ENCODE data around the gene COG1.
A peak's percentile ranks its signal among the peaks of the same experiment; 100 is the strongest.
"Not testable (repeated sequence)": the region's sequence is repeated elsewhere in the genome, so short reads cannot be mapped to it uniquely, and the experiment has no call there.

The COG1 gene

GRCh38 chr17:73192894-73193701, at the start of gene COG1:
COG1 (plus strand) TSS chr17:73193055; CDS start chr17:73193070, 15 bp downstream.
- FAIRE-seq: no peak

DNA sequence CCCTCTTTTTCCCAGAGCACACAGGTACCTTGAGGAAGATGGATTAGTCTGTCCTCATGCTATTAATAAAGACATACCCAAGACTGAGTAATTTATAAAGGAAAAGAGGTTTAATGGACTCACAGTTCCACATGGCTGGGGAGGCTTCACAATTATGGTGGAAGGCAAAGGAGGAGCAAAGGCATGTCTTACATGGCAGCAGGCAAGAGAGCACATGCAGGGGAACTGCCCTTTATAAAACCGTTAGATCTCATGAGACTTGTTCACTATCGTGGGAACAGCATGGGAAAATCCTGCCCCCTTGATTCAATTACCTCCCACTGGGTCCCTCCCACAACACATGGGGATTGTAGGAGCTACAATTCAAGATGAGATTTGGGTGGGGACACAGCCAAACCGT, 48.6 kb upstream of the COG1 start:
- FAIRE-seq: not testable (repeated sequence)

- FAIRE-seq: no peak
Measured at GRCh38 chr17:73145641-73146040, 47.2 kb upstream of the COG1 start.

GRCh38 chr17:73147791-73148190, 45.1 kb upstream of the COG1 start:
- not testable (repeated sequence) for FAIRE-seq

GRCh38 chr17:73148540-73149334, 44.1 kb upstream of the COG1 start:
- no peak for FAIRE-seq

GRCh38 chr17:73150622-73151300, 42.1 kb upstream of the COG1 start:
- FAIRE-seq: not testable (repeated sequence)

DNA sequence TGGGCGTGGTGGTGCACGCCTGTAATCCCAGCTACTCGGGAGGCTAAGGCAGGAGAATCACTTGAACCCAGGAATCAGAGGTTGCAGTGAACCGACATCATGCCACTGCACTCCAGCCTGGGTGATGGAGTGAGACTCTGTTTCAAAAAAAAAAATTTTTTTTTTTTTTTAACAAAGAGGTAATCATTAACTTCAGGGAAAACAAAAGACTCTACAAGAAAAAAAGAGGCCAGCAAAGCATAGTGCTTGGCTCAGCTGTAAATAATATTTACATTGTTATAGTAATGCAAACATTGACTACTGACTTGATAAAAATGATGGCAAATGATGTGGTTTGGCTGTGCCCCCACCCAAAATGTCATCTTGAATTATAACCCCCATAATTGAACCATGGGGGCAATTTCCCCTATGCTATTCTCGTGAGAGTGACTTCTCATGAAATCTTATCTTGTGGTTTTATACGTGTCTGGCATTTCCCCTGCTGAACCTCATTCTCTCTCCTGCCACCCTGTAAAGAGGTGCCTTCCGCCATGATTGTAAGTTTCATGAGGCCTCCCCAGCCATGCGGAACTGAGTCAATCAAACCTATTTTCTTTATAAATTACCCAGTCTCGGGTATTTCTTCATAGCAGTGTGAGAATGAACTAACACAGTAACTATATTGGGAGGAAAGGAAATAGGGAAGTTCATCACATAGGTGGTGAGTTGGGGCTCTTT, 40.8 kb upstream of the COG1 start:
- FAIRE-seq: peak; percentile 95

DNA sequence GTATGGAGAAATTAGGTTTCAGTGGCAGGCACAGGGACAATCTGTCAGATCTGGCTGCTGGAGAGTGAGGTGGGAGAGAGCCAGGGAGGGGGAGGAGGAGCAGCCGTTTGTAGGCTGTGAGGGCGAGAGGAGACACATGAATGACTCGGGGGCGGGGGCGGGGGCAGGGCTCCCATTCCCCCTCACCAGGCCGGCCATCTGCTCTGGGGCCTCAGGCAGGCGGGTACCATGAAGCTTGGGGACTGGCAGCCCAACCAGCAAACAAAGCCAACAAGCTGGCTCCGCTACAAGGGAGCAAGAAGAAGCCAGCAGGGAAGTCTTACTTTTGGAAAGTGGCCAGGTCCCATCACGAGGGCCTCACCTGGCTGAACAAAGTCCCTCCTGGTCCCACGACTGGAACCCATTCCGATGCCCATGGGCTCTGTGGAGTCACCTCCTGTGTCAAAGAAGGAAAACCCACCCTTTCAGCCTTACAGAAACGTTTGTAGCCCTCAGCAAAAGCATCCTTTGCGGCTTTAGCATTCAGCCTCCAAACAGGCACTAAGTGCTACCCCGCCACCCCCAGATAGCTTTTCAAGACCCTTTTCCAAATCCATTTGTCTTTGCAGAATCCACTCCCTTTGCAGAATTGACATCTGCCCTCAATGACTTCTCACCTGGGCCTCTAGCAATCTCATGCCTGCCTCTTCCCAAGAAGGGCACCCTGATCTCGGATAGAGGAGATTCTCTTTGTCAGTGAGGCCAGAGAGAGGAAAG, 37.3 kb upstream of the COG1 start:
- no peak for FAIRE-seq

- no peak for FAIRE-seq
Measured at GRCh38 chr17:73156166-73156840, 36.6 kb upstream of the COG1 start.

- no peak for FAIRE-seq
Measured at GRCh38 chr17:73156887-73157520, 35.9 kb upstream of the COG1 start.

DNA sequence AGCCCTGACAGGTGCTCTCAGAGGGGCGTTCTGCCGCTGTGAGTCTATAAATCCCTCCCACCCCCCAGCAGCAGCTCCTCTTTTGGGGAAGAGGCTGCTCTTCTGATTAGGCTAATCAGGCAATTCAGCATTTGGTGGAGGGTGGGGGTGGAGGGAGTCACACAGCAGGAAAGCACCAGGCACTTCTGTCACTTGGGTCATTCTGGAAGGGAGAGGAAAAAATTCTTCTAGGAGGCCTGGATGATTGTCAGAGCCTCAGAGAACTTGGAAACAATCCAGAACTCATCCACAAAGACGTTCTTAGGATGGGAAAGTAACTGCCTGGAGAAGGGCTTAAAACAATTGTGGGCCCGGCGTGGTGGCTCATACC, 35.3 kb upstream of the COG1 start:
- FAIRE-seq: no peak

GRCh38 chr17:73158133-73158532, 34.7 kb upstream of the COG1 start:
- no peak for FAIRE-seq

- FAIRE-seq: no peak
Measured at GRCh38 chr17:73160980-73161630, 31.8 kb upstream of the COG1 start.

DNA sequence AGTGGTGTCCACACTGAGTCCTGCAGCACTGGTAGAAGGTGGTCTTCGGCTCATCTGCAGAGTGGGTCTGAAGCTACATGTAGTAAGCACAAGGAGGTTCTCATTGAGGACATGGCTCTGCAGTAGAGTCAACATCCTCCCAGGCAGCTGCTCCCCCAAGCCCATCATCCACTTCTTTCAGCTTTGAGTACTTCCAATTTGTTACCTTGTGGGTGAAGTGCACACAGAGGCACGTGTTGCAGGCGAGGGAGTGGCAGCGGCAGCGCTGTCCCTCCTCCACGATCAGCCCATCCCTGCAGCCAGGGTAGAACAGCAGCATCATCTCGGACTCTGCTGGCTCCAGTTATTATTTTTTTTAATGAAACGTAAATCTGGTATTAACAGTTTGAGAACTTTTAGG, 29.8 kb upstream of the COG1 start:
- no peak for FAIRE-seq

GRCh38 chr17:73165616-73166404, 27.0 kb upstream of the COG1 start:
- FAIRE-seq: no peak

- no peak for FAIRE-seq
Measured at GRCh38 chr17:73166731-73167581, 25.9 kb upstream of the COG1 start.

DNA sequence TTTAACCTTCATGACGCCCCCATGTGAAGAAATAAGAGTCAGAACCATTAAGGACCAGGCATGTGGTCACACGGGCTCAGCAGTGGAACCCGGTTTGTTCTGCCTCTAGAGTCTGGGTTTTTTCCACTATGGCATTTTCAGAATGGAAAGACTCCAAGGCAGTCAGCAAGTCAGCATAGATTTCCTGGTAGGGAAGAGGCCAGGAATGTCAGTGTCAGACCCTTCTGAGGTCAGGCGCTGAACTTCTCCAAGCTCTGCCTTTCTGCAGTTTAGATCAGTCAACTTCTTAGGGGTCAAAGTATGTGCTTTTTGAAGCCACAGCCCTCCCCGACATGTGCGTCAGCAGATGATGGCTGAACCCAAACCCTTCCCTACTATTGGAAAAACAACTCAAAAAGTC, 24.2 kb upstream of the COG1 start:
- no peak for FAIRE-seq

DNA sequence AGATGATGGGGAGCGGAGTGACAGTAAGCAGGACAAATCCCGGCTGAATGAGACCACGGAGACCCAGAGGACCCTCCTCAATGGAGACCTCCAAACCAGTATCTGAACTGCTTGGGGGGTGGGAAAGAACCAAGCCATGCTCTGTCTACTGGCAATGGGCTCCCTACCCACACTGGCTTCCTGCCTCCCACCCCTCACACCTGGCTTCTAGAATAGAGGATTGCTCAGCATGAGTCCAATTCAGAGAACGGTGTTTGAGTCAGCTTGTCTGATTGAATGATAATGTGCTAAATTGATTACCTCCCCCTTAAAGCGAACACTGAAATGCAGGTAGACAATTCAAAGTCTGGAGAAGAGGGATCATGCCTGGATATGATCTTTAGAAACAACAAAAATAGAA, 22.5 kb upstream of the COG1 start:
- no peak for FAIRE-seq

GRCh38 chr17:73172252-73172651, 20.6 kb upstream of the COG1 start:
- FAIRE-seq: no peak

Measured in islet of Langerhans (tissue), 1 donor.